Measurements from ENCODE around the gene RNF213.

DNA sequence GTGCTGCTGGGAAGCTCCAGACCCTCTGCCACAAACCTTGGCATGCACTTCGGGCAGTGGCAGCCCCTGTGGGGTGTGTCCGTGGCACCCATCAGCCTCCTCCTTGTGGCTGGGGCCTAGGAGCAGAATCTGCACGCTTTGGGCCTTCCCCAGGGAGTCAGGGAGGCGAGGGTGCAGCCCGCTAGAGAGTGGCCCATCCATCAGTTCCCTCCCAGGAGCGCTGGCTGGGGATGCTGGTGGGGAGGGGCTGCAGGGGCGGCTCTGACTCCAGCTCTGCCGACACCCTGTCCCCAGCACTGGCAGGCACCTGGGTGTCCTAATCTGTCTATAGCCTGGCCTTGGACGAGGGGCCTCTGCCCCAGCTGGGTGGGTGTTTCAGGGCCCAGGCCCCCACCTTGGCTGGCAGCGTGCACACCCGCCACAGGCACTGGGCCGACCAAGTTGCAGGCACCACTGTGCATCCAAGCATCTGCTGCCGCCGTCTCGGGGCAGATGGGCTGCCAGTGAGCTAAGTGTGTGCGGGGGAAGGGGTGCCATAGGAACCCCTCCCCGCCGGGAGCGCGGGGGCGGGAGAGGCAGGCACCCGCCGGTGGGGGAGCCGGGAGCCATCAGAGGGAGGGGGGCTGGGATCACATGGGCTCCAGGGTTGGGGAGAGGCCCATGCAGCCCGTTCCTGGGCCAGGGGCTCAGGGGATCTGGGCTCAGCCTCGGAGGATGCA is 184.5 kb downstream of the RNF213 start:
- TF ChIP-seq, protein P1, sequence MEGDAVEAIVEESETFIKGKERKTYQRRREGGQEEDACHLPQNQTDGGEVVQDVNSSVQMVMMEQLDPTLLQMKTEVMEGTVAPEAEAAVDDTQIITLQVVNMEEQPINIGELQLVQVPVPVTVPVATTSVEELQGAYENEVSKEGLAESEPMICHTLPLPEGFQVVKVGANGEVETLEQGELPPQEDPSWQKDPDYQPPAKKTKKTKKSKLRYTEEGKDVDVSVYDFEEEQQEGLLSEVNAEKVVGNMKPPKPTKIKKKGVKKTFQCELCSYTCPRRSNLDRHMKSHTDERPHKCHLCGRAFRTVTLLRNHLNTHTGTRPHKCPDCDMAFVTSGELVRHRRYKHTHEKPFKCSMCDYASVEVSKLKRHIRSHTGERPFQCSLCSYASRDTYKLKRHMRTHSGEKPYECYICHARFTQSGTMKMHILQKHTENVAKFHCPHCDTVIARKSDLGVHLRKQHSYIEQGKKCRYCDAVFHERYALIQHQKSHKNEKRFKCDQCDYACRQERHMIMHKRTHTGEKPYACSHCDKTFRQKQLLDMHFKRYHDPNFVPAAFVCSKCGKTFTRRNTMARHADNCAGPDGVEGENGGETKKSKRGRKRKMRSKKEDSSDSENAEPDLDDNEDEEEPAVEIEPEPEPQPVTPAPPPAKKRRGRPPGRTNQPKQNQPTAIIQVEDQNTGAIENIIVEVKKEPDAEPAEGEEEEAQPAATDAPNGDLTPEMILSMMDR (IDR thresholded peaks at IDR 0.05; ENCODE audit: insufficient read depth, low read length, poor library complexity, severe bottlenecking): no peak
- TF ChIP-seq EZH2phosphoT487 (conservative IDR thresholded peaks at IDR 0.05; ENCODE audit: low read length): no peak

All from SU-DHL-6 (cell line).